Ectodermal cell (in vitro differentiated cells): ENCODE results near the gene SNTG2.
A peak's percentile ranks its signal among the peaks of the same experiment; 100 is the strongest.

ENCODE experiments used
- H3K27ac ChIP-seq: 2 replicates; pipeline ENCODE4 v1.7.0; 2013; ENCODE audit warnings: mild to moderate bottlenecking, low read depth, low read length; ENCODE audit not compliant: insufficient read depth, poor library complexity, severe bottlenecking
- H3K27me3 ChIP-seq: 2 replicates; pipeline ENCODE4 v1.7.0; 2013; ENCODE audit warnings: mild to moderate bottlenecking, low read length; ENCODE audit not compliant: insufficient read depth, control insufficient read depth, poor library complexity, severe bottlenecking
- H3K36me3 ChIP-seq: one replicate; pipeline ENCODE4 v1.7.0; 2013; ENCODE audit warnings: low read length; ENCODE audit not compliant: control insufficient read depth, insufficient read depth
- H3K4me1 ChIP-seq: one replicate; pipeline ENCODE4 v1.7.0; 2013; ENCODE audit warnings: low read length; ENCODE audit not compliant: control insufficient read depth, insufficient read depth
- H3K4me3 ChIP-seq: 2 replicates; pipeline ENCODE4 v1.7.0; 2013; ENCODE audit warnings: low read depth, low read length, control low read depth; ENCODE audit not compliant: insufficient read depth
- H3K9me3 ChIP-seq: 2 replicates; pipeline ENCODE4 v1.7.0; 2013; ENCODE audit warnings: mild to moderate bottlenecking, low read length, moderate library complexity; ENCODE audit not compliant: control insufficient read depth
- WGBS, 2 experiments: methylation state at CpG; one replicate each; pipeline ENCODE4 v1.1.7; 2013; ENCODE audit warnings: missing lambda C conversion rate in 2 of 2; 5-methylcytosine and 5-hydroxymethylcytosine counted together

SNTG2 gene

GRCh38 chr2:939936-940601, 10.6 kb upstream of the SNTG2 start:
- H3K27me3 ChIP-seq, result no peaks in the 10 kb centered on the region
- no peak overlapping the region for H3K27ac ChIP-seq
- H3K9me3 ChIP-seq, result peaks cover 2% of the 10 kb centered on the region
- 94 to 95% methylated on average over 8 of the region's 8 CpGs for WGBS, 2 experiments
- H3K36me3 ChIP-seq, result no peaks in the 10 kb centered on the region
- no peaks in the 10 kb centered on the region for H3K4me1 ChIP-seq
- H3K4me3 ChIP-seq, result no peak overlapping the region

GRCh38 chr2:941871-942270, 8.8 kb upstream of the SNTG2 start:
- Histone ChIP-seq H3K27ac (no peak overlapping the region), H3K4me1 (no peaks in the 10 kb centered on the region), H3K27me3 (no peaks in the 10 kb centered on the region), H3K4me3 (no peak overlapping the region), H3K36me3 (no peaks in the 10 kb centered on the region), H3K9me3 (peaks cover 2% of the 10 kb centered on the region)
- 91 to 93% methylated on average over 14 of the region's 14 CpGs for WGBS, 2 experiments

GRCh38 chr2:942775-943460, 7.7 kb upstream of the SNTG2 start:
- peaks cover 2% of the 10 kb centered on the region for H3K27me3 ChIP-seq
- H3K4me1 ChIP-seq, result no peaks in the 10 kb centered on the region
- H3K36me3 ChIP-seq, result no peaks in the 10 kb centered on the region
- H3K27ac ChIP-seq, result no peak overlapping the region
- WGBS, 2 experiments, result 91 to 95% methylated on average over 10 of the region's 10 CpGs
- peaks cover 2% of the 10 kb centered on the region for H3K9me3 ChIP-seq
- no peak overlapping the region for H3K4me3 ChIP-seq

GRCh38 chr2:943461-943797, 7.2 kb upstream of the SNTG2 start:
- H3K4me3 ChIP-seq, result no peak overlapping the region
- WGBS, 2 experiments, result 91 to 96% methylated on average over 6 of the region's 6 CpGs
- no peak overlapping the region for H3K27ac ChIP-seq
- no peaks in the 10 kb centered on the region for H3K4me1 ChIP-seq
- H3K36me3 ChIP-seq, result no peaks in the 10 kb centered on the region
- H3K27me3 ChIP-seq, result peaks cover 7% of the 10 kb centered on the region
- peaks cover 2% of the 10 kb centered on the region for H3K9me3 ChIP-seq

GRCh38 chr2:943821-944220, 6.8 kb upstream of the SNTG2 start:
- Histone ChIP-seq H3K4me1 (no peaks in the 10 kb centered on the region), H3K27me3 (peaks cover 11% of the 10 kb centered on the region), H3K4me3 (no peak overlapping the region), H3K27ac (no peak overlapping the region), H3K9me3 (peaks cover 2% of the 10 kb centered on the region), H3K36me3 (no peaks in the 10 kb centered on the region)
- 61 to 65% methylated on average over 3 of the region's 3 CpGs for WGBS, 2 experiments

GRCh38 chr2:944693-945092, 6.0 kb upstream of the SNTG2 start:
- Histone ChIP-seq H3K4me3 (no peak overlapping the region), H3K9me3 (peaks cover 2% of the 10 kb centered on the region), H3K27me3 (peaks cover 20% of the 10 kb centered on the region), H3K27ac (no peak overlapping the region), H3K4me1 (peaks cover 3% of the 10 kb centered on the region), H3K36me3 (no peaks in the 10 kb centered on the region)

GRCh38 chr2:945104-945503, 5.5 kb upstream of the SNTG2 start:
- peaks cover 5% of the 10 kb centered on the region for H3K4me1 ChIP-seq
- no peaks in the 10 kb centered on the region for H3K36me3 ChIP-seq
- no peak overlapping the region for H3K27ac ChIP-seq
- WGBS, 2 experiments, result 94% methylated on average over 4 to 5 of the region's 5 CpGs
- H3K4me3 ChIP-seq, result no peak overlapping the region
- H3K27me3 ChIP-seq, result peaks cover 24% of the 10 kb centered on the region
- H3K9me3 ChIP-seq, result peaks cover 2% of the 10 kb centered on the region

- no peak overlapping the region for H3K27ac ChIP-seq
- 90 to 92% methylated on average over 6 of the region's 6 CpGs for WGBS, 2 experiments
- H3K4me3 ChIP-seq, result no peak overlapping the region
- peaks cover 32% of the 10 kb centered on the region for H3K27me3 ChIP-seq
- no peaks in the 10 kb centered on the region for H3K36me3 ChIP-seq
- H3K9me3 ChIP-seq, result peaks cover 2% of the 10 kb centered on the region
- H3K4me1 ChIP-seq, result peaks cover 5% of the 10 kb centered on the region
Observed at GRCh38 chr2:946073-946948, 4.3 kb upstream of the SNTG2 start.

GRCh38 chr2:949384-950079, 1.1 kb upstream of the SNTG2 start:
- Histone ChIP-seq H3K36me3 (no peaks in the 10 kb centered on the region), H3K27ac (no peak overlapping the region), H3K4me1 (peaks cover 5% of the 10 kb centered on the region), H3K9me3 (peaks cover 2% of the 10 kb centered on the region), H3K27me3 (peaks cover 55% of the 10 kb centered on the region), H3K4me3 (peak overlapping the region; percentile 51)
- 2 to 3% methylated on average over 27 to 28 of the region's 28 CpGs for WGBS, 2 experiments
